Natural killer cell (primary cell): Measurements from ENCODE around the gene MYLK4. TPM values are rescaled to one million over a fixed set of nuclear protein-coding genes. Genes with fewer than 3 reads are reported as not detected.

Experiments used
- ATAC-seq, 3 donors: fragments of 150-1000 bp in 2 of 3; fragments of 200-7000 bp in 1 of 3; cut with Tn5 transposase; 1 replicate in 1 of 3; 2 replicates in 2 of 3; pipeline ENCODE4 v1.10.0; 2021; ENCODE audit warnings: mild to moderate bottlenecking in 2 of 3, moderate library complexity in 2 of 3
- DNase-seq, 2 donors: peaks; one replicate each; pipeline versions ENCODE4 v3.0.0 to v3.0.0-alpha.2; 2013 to 2021; ENCODE audit warnings: mixed read lengths in 1 of 2
- H3K27ac ChIP-seq: one replicate; pipeline ENCODE4 v1.5.1; 2013; ENCODE audit warnings: mild to moderate bottlenecking, low read length
- H3K27me3 ChIP-seq: one replicate; pipeline ENCODE4 v1.6.1; 2013; ENCODE audit warnings: low read length; ENCODE audit not compliant: control insufficient read depth, insufficient read depth
- H3K36me3 ChIP-seq: one replicate; pipeline ENCODE4 v1.6.1; 2013; ENCODE audit warnings: low read length; ENCODE audit not compliant: control insufficient read depth, insufficient read depth
- H3K4me1 ChIP-seq: one replicate; pipeline ENCODE4 v1.6.1; 2013; ENCODE audit warnings: low read length; ENCODE audit not compliant: control insufficient read depth, insufficient read depth
- H3K4me3 ChIP-seq: one replicate; pipeline ENCODE4 v1.5.1; 2013; ENCODE audit warnings: low read length
- H3K9me3 ChIP-seq: one replicate; pipeline ENCODE4 v1.6.1; 2013; ENCODE audit warnings: low read length; ENCODE audit not compliant: control insufficient read depth, insufficient read depth
- H3K27ac Mint-ChIP-seq, 2 donors: one replicate each; pipeline ENCODE4 v1.8.0; 2022; ENCODE audit warnings: mild to moderate bottlenecking in 2 of 2, mixed read lengths in 2 of 2, moderate library complexity in 1 of 2
- H3K27me3 Mint-ChIP-seq, 2 donors: one replicate each; pipeline ENCODE4 v1.8.0; 2022; ENCODE audit warnings: low read depth in 2 of 2, mixed read lengths in 2 of 2
- H3K36me3 Mint-ChIP-seq: one replicate; pipeline ENCODE4 v1.8.0; 2022; ENCODE audit warnings: mixed read lengths
- H3K4me1 Mint-ChIP-seq, 2 donors: one replicate each; pipeline ENCODE4 v1.8.0; 2022; ENCODE audit warnings: mixed read lengths in 2 of 2
- H3K4me3 Mint-ChIP-seq: one replicate; pipeline ENCODE4 v1.8.0; 2022; ENCODE audit warnings: mild to moderate bottlenecking, moderate library complexity, mixed read lengths
- H3K9me3 Mint-ChIP-seq, 2 donors: one replicate each; pipeline ENCODE4 v1.8.0; 2022; ENCODE audit warnings: mixed read lengths in 2 of 2
- WGBS: methylation state at CpG from one replicate; pipeline ENCODE4 v1.1.7; 2013; ENCODE audit warnings: missing lambda C conversion rate; ENCODE audit not compliant: insufficient coverage; 5-methylcytosine and 5-hydroxymethylcytosine counted together
- intact Hi-C: fragments of 100-400 bp; cut with micrococcal nuclease; formaldehyde crosslinking; loops from one replicate; pipeline ENCODE4 v1.14.2; 2022
- total RNA-seq, 4 donors: library from RNA; stranded (reverse); fragments of 120-200 nt in 1 of 4; gene quantifications; one replicate each; pipeline versions ENCODE4 v1.2.3 to v1.2.4, GENCODE V29; 2013 to 2022
- TF ChIP-seq, protein P1 (sequence below): fragments of 200-600 bp; IDR thresholded peaks from one replicate; pipeline ENCODE4 v1.8.0; 2022; ENCODE audit warnings: antibody characterized with exemption

MYLK4 gene
- total RNA-seq, 3 donors from 2014 or later (not counting 1 experiment from before 2014, with no cell fraction given), result 0.45 to 1.1 (median 0.88) TPM

DNA sequence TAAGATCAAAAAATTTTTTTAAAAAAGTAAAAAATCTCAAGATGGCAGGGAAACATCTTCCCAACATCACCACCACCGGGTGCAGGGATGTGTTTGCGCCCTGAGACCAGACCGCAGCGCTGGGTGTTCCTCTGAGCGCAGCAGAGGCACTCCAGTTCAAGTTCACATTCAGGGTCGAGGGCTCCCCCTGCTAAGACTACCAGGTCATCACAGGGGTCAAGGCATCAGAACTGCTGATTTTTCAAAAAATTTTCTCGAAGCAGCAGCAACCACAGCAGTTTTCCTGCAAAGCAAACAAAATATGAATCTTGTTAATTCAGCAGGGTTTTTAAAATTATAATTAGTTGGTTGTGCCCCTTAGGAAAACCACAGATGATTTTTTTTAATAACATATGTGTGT, 83.1 kb downstream of the MYLK4 start:
- Histone ChIP-seq H3K27ac (no peak overlapping the region), H3K4me3 (no peak overlapping the region), H3K27me3 (no peaks in the 10 kb centered on the region), H3K9me3 (no peaks in the 10 kb centered on the region), H3K4me1 (no peaks in the 10 kb centered on the region), H3K36me3 (no peaks in the 10 kb centered on the region)
- no peaks in the 10 kb centered on the region for H3K36me3 Mint-ChIP-seq
- DNase-seq, result no peak
- no peak for ATAC-seq
- H3K4me3 Mint-ChIP-seq, result no peak overlapping the region
- H3K27me3 Mint-ChIP-seq, result peaks cover 4 to 8% of the 10 kb centered on the region in 2 donors
- WGBS, result 88% methylated on average over 7 of the region's 7 CpGs
- peaks cover 0 to 6% of the 10 kb centered on the region in 2 donors for H3K4me1 Mint-ChIP-seq
- no peaks in the 10 kb centered on the region for H3K9me3 Mint-ChIP-seq
- TF ChIP-seq, protein P1, sequence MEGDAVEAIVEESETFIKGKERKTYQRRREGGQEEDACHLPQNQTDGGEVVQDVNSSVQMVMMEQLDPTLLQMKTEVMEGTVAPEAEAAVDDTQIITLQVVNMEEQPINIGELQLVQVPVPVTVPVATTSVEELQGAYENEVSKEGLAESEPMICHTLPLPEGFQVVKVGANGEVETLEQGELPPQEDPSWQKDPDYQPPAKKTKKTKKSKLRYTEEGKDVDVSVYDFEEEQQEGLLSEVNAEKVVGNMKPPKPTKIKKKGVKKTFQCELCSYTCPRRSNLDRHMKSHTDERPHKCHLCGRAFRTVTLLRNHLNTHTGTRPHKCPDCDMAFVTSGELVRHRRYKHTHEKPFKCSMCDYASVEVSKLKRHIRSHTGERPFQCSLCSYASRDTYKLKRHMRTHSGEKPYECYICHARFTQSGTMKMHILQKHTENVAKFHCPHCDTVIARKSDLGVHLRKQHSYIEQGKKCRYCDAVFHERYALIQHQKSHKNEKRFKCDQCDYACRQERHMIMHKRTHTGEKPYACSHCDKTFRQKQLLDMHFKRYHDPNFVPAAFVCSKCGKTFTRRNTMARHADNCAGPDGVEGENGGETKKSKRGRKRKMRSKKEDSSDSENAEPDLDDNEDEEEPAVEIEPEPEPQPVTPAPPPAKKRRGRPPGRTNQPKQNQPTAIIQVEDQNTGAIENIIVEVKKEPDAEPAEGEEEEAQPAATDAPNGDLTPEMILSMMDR, result no peak
- H3K27ac Mint-ChIP-seq, result no peak overlapping the region
- intact Hi-C loops, result no loop called here

- Histone ChIP-seq H3K4me3 (no peak overlapping the region), H3K27me3 (no peaks in the 10 kb centered on the region), H3K27ac (no peak overlapping the region), H3K4me1 (no peaks in the 10 kb centered on the region), H3K9me3 (no peaks in the 10 kb centered on the region), H3K36me3 (no peaks in the 10 kb centered on the region)
- no peaks in the 10 kb centered on the region for H3K9me3 Mint-ChIP-seq
- TF ChIP-seq, protein P1, result no peak
- intact Hi-C loops, result no loop called here
- WGBS, result 62% methylated on average over 6 of the region's 6 CpGs
- H3K27me3 Mint-ChIP-seq, result peaks cover 4 to 8% of the 10 kb centered on the region in 2 donors
- peaks cover 0 to 6% of the 10 kb centered on the region in 2 donors for H3K4me1 Mint-ChIP-seq
- H3K36me3 Mint-ChIP-seq, result no peaks in the 10 kb centered on the region
- H3K4me3 Mint-ChIP-seq, result no peak overlapping the region
- no peak overlapping the region for H3K27ac Mint-ChIP-seq
- DNase-seq (no peak), ATAC-seq (no peak)
These were observed 83.7 kb downstream of the MYLK4 start for GRCh38 chr6:2666906-2667575.

DNA sequence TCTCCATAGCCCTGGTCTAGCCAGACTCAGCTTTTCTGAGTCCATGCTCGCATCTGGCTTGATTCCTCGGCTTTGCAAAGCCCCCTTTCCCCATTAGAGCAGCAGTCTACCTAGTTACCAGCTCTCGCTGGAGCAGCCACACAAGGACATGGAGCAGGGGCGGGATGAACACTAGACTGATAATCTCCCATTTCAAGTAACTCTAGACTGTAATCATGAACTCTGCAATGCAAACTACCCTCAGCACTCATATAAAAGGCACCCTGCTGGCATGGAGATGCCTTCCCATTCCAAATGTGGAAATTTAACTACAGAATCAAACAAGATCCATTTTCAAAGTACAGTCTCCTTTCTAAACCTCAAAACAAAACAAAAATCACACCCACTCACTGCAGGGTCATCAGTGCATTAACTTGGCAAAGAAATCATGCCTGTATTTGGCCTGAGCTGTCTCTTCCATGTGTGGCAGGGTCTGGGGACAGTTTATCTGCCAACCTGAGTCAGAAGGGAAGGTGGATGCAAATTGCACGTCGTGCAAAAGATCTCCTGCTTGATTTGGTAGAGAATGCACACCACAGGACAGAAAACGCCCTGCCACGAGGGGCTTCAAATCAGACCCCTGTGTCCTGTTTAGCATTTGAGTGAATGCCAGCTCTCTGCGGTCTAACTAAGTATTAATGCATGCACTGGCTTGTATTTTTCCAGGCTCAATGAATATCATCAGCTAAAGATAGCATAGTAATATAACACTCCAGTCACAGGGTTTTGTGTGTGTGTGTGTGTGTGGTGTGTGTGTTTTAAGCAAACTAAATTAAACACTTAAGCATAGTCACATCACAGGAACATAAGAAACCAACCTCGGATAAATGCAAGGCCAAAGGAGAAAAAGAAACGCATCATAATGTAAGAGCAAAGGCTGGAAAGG, 85.3 kb downstream of the MYLK4 start:
- H3K27ac Mint-ChIP-seq, result no peak overlapping the region
- H3K9me3 ChIP-seq, result no peaks in the 10 kb centered on the region
- ATAC-seq, result no peak
- TF ChIP-seq, protein P1, result no peak
- 88% methylated on average over 9 of the region's 11 CpGs for WGBS
- H3K4me3 ChIP-seq, result no peak overlapping the region
- H3K4me1 Mint-ChIP-seq, result peaks cover 0 to 6% of the 10 kb centered on the region in 2 donors
- H3K36me3 Mint-ChIP-seq, result no peaks in the 10 kb centered on the region
- no peaks in the 10 kb centered on the region for H3K9me3 Mint-ChIP-seq
- H3K4me3 Mint-ChIP-seq, result no peak overlapping the region
- peaks cover 4 to 8% of the 10 kb centered on the region in 2 donors for H3K27me3 Mint-ChIP-seq
- no peaks in the 10 kb centered on the region for H3K4me1 ChIP-seq
- intact Hi-C loops, result no loop called here
- DNase-seq, result no peak
- H3K27me3 ChIP-seq, result no peaks in the 10 kb centered on the region
- H3K36me3 ChIP-seq, result no peaks in the 10 kb centered on the region
- no peak overlapping the region for H3K27ac ChIP-seq
